ENCODE measurements around the gene PRKCQ.
"Not testable (repeated sequence)": the region's sequence is repeated elsewhere in the genome, so short reads cannot be mapped to it uniquely, and the experiment has no call there.

PRKCQ gene

DNA sequence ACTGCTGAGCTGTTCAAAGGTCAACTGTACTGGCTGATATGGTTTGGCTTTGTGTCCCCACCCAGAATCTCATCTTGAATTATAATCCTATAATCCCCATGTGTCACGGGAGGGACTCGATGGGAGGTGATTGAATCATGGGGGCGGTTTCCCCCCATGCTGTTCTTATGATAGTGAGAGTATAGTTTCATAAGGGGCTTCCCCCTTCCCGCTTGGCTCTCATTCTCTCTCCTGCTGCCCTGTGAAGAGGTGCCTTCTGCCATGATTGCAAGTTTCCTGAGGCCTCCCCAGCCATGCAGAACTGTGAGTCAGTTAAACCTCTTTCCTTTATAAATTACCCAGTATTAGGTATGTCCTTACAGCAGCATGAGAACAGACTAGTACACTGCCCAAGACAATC, 140.2 kb downstream of the PRKCQ start:
- not testable (repeated sequence) for DNase-seq

DNA sequence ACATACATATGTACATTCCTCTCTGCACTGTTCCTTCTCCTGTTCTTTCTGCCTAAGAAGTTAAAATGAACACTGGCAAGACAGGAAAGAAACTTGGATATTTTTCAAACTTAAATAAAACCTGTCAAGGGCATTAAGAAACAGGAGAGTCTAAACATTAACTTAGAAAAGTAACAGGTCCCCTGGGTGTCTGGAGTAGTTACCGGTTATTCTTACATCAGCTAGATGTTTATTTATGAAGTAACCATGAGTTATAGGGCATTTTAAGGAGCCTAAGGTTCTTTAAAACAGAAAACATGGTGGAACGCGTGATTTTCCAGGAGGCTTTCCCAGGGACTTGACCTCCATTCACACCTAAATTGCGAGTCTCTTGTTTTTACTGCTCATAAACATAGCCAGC, 148.2 kb downstream of the PRKCQ start:
- DNase-seq = no peak

DNA sequence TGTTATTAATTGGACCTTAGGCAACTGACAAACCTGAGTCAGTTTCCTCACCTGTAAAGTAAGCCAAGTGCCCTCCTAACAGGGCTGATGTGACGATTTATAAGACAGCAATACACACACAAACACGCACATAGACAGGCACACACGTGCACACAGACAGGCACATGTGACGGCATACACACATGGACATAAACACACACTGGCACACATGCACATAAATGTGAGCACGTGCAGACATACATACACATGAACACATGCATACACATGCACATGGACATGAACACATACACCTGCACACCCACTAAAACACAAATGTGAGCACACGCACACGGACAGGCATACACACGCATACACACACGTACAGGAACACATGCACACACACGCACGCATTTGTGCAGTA, 148.9 kb downstream of the PRKCQ start:
- DNase-seq = no peak

DNA sequence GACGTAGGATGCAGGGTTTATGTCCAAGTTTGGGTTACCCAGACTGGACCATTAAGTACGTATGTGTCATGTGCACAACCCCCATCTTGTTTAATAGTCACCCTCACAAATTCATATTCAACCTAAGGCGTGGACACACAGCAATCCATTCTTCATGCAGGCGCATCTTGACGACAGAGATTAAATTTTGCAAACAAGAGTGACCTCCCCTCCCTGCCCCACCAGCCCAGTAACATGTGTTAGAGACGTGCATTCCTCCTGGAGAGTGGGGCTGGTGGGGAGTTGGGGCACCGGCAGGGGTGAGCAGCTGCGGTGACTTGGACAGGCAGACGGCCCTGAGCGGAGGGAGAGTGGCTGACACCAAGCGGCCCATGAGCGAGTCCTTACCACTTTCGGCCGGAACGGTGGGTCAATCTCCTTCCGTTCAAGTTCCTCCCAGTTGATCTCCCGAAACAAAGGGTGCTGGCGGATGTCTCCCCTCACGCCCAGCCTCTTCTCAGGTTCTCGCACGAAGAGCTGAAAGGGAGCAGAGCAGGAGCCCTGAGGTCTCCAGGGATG, 149.6 kb downstream of the PRKCQ start:
- DNase-seq = no peak

DNA sequence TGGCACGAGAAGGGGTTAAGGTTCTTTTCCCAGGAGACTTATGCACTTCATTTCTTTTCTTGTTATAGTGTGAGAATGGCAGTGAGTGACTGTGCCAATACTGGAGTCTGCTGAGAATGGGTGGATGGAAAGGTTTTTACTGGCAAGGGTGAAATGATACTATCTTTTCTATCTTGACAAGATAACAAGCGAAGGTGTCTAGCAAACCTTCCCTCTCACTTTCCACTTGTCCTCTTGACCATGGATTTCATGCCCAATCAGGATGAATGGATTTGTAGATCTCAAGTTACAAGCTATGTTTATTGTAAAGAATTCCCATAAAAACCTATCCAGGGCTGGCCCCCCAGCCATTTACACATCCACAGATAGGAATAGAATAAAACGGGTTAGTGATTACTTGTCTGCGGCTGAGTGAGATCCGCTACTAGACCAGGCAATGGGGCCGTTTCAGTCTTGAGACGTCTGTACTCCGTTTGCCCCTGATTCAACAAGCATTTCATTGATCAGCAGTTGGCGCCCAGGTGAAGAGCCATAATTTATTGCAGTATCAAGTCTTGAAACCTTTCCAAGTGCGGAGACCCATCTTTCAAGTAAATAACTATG, 152.6 kb downstream of the PRKCQ start:
- no peak for DNase-seq

DNA sequence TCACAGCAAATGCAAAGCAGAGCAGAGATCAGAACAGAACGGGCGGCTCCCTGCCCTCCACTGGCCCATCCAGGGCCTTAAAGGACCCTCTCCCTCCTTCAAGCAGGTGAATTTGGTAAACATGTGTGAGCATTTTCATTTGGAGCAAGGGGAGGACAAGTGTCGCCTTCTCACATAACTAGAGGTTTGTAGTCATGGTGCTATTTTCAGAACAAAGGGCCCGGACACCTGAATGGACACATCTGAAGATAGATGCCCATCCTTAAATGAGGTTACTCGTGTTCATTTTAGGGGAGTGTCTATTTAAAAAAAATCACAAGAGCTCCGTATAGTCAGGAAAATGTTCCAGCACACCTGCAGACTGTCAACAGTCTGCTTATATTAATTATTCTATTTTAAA, 153.8 kb downstream of the PRKCQ start:
- DNase-seq = no peak

DNA sequence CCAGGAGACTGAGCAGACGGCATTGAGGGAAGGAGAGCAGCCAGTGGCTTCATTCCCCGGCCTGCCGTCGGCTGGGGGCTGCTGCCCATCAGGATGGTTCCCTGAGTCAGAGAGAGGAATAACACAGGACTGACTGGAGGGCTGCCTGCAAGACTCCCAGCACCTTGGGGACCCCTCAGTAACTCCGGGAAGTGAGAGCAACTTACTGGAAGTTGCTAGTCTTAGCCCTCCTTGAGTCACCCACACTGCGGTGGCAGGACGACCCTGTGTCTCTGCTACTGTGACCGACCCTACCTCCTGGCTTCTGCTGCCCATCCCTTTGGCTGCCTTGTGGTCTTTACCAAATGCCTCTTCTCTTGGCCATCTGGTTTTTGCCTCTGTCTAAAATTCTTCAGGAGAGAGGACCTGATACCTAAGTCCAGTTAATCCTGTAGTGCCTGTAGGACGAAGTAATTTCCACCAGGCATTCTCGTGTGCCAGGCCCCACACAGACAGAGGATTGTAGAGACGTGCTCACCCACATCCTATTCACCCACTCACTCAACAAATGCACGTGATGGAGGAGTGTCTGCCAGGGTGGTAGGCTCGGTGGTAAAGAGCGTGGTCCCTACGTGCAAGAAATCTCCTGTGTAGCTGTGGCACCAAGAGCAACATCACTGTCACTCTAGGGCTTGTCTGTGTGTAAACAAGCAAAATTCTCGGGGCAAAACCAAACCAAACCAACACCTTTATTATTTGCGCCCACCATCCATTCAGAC, 156.5 kb downstream of the PRKCQ start:
- no peak for DNase-seq

DNA sequence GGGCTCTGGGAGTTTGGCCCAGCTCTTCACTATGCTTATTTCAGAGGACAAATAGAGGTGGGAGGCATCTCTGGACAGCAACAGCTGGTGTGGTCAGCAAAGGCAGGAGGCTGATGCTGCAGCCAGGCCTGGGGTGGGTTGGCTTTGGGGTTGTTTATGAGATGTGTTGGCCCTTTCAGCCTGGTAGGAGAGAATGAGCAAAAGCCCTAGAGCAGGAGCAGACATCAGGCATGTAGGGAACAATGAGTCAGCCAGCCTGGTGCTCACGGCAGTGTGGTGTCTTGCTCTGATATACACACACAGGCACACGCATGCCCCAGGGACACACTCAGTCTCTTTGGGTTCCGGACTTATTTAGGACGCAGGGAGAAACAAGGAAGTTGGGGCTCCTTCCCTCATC, 157.1 kb downstream of the PRKCQ start:
- no peak for DNase-seq

DNA sequence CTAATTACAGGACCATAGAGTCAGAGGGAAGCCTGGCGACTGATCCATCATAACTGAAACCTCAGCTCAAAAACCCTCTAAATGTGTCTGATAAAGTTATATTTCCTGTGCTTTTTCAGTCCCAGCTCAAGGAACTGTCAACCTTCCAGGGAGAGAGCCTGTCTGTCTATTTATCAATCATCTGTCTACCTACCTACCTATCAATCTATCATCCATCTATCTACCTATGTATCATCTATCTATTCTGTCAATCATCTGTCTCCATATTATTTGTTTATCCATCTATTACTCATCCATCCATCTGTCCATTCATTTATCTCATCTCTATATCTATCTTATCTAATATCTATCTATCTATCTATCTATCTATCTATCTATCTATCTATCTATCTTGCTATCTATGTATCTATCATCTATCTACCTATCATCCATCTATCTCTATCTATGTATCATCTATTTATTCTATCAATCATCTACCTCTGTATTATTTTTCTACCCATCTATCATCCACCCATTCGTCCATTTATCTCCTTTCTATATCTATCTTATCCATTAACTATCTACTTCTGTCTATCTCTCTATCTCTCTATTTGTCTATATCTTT, 161.4 kb downstream of the PRKCQ start:
- no peak for DNase-seq

DNA sequence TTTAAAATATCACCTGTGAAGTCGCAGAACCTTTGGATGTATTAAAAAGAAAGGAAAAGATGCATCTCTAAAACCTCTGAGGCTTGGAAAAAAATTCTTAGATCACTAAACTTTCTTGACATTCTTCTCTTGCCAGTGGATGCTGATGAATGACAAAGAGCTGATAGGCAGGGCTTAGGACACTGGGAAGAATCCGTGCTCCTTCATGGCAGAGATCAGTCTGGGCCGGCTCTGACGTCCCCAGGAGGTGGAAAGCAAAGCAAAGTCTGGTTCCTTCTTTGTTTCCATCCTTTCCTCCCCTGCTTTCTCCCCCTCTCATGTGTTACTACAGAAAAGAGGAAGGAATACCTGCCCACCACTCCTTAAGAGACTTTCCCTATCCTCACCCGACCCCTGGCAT, 161.9 kb downstream of the PRKCQ start:
- DNase-seq = no peak

DNA sequence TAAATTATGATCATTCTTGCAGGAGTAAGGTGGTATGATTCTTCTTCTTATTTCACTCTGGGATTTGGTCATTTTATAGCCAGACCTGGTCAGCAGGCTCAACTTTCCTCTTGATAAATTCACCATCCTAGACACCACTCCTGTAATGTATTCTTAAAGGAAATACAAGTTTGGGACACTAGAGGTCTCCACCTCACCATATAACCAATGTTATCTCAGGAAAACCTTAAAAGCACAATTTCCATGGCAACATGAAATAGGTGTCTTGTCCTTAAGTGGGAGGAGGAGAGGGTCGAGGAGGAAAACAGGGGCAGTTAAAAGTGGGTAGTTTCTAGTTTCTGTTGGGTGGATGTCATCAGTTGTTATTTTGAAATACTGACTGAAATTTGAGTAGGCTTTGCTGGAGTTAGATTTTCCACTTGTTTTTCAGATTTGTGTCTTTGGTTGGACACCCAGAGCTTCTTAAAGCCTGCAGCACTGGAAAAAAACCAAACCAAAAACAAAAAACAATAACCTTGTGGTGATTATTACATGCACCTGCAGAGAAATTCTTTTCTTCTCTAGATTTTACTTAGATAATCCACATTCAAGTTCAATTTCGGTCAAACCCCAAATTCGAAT, 163.1 kb downstream of the PRKCQ start:
- no peak for DNase-seq

DNA sequence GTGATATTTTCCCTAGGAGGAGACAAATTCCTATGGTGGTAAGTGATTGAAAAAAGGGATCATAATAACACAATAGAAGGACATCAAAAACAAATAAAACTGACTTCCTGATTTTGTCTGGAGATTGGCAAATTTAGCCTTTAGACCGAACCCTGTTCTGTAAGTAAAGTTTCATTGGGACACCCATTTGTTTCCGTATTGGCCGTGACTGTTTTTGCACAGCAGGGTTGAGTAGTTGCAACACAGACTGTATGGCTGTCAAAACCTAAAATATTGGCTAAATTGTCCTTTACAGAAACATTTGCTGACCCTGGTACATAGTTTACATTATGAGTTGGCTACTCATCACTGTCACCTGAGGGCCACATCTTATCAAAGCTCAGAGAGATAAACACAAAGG, 168.6 kb downstream of the PRKCQ start:
- DNase-seq = no peak

DNA sequence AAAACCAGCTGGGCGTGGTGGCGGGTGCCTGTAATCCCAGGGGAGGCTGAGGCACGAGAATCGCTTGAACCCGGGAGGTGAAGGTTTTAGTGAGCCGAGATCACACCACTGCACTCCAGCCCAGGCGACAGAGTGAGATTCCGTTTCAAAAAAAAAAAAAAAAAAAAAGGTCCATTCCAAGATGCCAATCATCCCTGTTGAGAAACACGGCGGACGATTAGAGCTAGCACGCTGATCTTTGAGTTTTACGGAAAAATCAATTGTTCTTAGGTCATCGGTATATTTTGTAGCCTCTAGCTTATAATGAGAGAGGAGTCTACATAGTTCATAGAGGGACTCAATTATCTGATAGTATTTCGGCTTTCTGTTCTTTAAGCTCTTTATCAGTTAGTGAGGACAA, 169.2 kb downstream of the PRKCQ start:
- DNase-seq = no peak

DNA sequence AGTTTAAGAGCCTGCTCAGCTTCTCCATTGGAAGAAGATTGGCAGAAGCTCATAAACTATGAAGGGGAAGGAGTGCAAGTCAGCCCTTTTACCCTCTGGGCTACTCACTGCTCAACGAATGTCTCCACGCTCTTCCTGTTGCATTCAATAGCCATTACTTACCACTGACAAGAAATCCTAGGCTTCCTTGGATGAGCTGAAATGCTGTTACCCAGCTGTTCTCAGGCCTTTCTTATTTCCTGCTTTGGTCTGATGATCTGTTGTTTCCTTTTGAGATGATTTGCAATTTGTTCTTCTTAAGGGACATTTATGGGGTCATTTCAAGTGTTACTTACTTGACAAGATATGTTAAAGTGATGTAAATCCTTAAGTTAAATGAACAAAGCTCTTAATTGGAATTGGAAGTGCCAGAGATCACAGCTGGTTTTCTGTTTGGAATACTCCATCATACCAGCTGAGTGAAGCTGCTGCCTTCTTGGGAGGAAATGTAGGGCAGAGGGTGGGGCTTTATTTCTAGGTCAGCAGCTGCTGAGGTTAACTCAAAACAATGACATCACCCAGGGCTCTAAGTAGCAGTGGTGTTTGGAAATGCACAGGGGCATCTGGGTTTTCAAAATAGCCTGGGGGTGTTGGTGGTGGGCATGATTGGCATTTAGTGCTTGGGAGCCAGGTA, 170.0 kb downstream of the PRKCQ start:
- peak; percentile 46 for DNase-seq

DNA sequence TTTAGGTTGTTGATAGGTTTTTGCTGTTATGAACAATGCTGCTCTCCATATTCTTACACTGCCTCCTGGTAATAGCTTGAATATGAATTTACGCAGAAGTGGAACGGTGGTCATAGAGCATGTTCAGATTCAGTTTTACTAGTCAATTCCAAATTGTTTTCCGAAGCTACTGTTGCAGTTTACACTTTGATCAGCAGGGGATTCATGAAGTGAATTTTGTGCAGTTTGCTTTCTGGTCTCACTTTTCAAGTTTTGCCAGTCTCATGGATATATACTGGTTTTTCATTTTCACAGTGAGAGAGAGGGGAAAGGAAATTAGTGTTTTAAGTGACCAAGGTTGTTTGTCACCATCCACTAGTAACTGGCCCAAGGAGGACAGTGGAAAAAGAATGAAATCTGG, 171.3 kb downstream of the PRKCQ start:
- no peak for DNase-seq

DNA sequence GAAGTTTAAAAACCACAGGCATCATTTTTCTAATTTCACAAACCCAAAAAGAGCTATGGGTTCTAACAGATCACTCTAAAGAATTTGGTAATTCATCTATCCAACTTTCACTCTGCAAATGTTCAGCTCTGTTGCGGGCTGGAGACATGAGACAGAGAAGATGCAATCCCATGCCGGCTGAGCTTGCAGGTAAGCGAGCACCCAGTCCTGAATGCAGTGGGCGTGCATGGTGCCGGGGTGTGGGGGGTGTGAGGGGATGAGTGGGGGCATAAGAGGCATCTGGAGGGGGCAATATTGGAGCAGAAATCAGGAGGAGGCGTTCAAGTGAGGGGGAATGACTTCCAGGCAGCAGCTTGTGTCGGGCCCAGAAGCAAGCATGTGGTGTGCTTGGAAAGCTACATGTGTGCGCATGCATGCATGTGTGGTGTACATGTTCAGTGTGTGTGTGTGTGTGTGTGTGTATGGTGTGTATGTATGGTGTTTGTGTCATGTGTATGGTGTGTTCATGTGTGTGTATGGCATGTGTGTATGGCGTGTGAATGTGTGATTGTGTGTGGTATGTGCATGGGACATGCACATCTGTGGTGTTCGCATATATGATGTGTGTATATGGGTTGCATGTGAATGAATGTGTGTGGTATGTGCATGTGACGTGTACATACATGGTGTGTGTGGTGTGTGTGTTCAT, 172.9 kb downstream of the PRKCQ start:
- no peak for DNase-seq

DNA sequence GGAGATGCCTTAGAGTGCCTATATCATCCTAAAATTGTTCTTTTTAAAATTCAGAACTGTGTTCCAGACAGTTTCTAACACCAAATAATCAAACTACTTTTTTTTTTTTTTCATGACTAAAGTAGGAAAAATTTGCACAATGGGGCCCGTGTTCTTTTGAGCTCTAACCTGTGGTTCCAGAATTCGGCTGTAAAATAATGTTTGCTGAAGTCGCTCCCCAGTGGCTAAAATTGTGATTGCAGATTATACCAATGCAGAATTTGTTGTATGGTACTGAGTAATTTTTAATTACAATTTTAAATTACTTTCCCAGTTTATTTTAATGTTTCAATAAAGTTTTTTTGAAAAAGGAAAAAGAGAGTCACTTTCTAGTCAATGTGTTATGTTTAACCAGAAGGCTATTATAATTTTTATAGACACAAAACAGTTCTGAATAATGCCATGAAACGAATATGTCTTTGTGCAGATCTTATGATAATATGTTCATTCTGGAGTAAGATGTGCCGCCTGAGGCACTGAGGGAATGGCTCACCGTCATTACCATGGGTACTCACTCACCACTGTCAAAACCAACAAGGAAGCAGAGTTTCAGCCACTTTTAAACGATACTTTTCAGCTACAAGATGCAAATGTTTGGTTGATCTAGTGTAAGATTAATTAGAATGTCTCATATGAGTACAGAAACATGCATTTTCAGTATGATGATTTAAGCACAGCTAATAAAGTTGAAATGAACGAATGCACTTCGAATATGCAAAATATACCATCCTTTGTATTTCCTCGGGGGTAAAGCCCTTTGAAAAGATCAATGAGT, 173.6 kb downstream of the PRKCQ start:
- no peak for DNase-seq

DNA sequence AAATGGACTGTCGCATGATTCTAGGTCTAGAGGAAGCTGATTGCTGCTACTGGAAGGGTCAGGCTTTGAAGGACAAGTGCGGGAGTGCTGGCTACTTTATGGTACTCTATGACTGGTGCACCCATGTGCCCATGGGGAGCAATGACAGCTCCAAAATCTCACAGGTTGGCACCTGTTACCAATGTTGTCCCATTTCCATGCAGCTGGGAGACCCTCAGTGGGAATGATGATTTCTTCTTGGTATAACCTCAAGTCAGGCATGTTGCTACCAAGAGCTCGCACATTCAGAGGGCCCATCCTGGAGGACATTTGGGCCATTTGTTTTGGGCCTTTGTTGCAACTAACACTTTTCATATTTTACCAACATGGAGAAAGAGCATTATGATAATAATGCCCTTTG, 174.4 kb downstream of the PRKCQ start:
- no peak for DNase-seq

DNA sequence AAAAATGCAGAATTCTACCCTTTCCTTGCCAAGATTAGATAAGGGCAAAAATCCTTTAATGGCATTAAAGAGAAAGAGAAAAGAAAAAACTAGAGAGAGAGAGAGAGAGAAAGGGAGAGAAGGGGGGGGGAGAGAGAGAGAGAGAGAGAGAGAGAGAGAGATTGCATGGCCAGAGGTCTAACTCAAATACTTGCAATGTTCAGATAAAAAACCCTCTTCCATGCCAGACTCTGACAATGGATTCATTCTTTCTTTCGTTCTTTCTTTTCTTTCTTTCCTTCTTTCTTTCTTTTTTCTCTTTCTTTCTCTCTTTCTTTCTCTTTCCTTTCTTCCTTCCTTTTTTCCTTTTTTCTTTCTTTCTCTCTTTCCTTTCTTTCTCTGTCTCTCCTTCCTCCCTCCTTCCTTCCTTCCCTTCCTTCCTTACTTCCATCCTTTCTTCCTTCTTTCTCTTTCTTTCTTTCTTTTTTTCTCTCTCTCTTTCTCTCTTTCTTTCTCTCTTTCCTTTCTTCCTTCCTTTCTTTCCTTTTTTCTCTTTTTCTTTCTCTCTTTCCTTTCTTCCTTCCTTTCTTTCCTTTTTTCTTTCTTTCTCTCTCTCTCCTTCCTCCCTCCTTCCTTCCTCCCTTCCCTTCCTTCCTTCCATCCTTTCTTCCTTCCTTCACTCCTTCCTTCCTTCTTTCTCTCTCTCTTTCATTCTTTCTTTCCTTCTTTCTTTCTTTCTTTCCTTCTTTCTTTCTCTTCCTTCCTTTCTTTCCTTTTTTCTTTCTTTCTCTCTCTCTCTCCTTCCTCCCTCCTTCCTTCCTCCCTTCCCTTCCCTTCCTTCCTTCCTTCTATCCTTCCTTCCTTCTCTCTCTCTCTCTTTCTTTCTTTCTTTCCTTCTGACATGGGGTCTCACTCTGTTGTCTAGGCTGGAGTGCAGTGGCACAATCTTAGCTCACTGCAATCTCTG, 175.7 kb downstream of the PRKCQ start:
- DNase-seq = no peak

DNA sequence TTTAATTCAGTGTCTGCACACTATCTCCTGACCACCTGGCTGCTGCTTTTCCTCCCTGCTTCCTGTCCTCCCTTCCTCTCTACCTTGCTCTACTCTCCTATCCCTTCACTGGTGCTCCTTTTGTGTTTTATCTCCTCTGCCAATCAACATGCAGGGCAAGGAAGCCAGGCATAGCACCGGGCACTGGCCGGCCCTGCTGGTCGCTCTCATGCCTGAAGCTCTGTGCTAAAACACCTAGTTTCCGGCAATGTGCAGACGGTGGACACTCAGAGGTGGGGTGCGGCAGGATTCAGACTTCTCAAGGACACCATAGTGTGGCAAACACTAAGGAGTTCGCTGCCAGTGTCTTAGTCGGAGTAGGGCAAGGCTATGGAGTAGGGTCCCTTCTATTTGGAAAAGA, 177.1 kb downstream of the PRKCQ start:
- no peak for DNase-seq

DNA sequence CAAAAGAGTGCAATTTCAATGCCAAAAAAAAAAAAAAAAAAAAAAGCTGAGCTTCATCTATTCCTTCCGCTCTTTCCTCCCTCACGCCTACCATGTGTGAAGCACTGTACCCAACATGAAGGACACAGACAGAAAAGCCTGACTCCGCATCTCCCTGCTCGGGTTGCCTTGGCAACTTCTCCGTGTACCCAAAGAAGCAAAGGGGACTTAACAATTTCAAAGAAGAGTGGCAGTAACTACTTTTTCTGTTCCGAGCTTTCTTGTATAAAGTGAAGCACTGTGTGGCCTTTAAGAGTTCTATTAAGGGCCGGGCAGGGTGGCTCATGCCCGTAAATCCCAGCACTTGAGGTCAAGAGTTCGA, 177.7 kb downstream of the PRKCQ start:
- DNase-seq = no peak
